GM19328 (cell line): ENCODE results near the gene RGL2.
A peak's percentile ranks its signal among the peaks of the same experiment; 100 is the strongest.

Experiments
- ATAC-seq: cut with Tn5 transposase; IDR thresholded peaks from one replicate; pipeline ENCODE4 v1.9.1; 2021; ENCODE audit warnings: mild to moderate bottlenecking, moderate library complexity; ENCODE audit not compliant: unreplicated experiment

Gene RGL2

GRCh38 chr6:33317419-33317668 is 18.6 kb upstream of the RGL2 start:
- no peak for ATAC-seq

DNA sequence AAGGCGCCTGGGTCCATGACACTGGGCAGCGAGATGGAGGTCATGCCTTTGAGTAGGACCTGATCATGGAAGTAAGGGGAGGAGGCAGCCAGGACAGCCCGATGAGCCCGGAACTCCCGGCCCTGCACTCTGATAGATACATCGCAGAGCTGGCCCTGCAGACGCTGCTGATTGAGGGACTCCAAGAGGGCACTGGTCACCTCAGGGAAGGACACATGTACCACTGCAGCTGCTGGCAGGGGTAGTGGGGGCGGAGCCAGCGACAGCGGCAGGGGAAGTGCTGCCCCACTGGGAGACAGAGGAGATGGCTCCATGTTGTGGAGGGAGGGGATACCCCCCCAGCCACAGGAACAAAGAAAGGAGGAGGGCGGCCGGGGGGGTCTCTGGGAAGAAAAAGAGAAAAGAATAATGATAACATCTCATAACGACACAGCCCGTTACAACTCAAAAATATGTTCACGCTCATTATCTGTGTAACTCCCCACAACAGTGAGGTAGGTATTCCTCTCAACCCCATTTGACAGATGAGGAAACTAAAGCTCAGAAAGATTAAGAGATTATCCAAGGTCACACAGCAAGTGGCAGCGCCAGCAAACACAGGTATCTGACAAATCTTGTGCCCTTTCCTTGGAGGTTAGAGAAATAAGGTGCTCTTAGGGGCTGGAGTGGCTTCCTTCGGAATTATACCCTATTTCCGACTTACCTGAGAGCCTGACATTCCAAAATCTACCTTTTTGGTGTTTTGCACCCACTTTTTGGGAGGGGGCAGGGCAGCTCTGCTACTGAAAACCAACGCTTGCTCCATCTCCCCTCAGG is 18.1 kb upstream of the RGL2 start:
- no peak for ATAC-seq

GRCh38 chr6:33315793-33316602 is 17.3 kb upstream of the RGL2 start:
- no peak for ATAC-seq

DNA sequence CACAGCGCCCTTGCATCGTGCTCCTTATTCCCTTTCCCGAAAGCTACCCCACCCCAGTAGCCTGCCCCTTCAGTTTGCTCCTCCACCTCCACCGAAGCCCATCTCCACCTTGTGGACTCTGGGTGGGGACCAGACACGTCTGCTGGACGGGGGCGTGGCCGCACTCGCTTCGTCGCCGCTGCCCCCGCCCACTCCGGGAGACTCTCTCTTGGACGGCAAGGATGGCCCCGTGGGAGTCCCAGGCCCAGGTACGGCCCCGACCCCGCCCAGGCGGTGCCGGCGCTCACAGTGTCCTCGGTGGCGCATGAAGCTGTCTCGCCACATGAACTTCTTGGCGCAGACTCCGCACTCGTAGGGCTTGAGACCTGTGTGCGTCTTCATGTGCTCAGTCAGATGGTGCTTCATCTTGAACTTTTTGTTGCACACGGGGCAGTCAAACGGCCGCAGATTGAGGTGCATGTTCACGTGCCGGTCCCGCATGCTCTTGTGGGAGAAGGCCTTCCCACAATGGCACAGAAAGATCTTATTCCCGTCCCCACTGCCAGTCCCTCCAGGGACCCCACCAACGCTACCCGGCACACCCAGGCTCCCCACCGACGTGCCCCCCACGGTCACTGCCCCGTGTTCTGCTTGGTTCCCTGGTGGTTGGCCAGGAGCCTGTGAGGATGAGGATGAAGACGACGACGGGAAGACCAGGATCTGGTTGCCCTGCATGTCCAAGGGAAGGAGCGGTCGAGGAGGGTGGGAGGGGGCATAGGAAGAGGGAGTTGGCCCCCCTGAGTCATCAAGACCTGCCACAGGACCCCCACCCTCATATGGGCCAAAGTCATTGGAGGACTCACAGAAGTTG is 16.4 kb upstream of the RGL2 start:
- ATAC-seq, result no peak

DNA sequence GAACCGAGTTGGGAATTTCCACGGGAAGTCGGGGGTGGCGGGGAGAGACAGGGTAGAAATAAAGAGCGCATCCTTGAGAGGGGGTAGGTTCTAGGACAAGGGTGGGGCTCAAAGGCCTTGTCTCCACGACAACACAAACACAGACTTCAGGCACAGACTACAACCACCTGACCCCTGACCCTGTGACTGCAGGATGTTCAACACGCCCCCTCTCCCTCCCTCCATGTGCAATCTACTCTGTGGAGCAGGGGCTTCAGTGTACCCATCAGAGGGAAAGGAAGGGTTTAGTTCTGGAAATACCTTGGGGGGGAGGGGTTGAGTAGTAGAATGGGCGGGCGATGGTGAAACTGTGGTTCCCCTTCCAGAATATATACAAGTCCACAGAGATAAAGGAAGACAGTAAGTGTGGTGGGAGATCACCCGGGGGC is 15.8 kb upstream of the RGL2 start:
- ATAC-seq, result no peak

GRCh38 chr6:33313709-33314514 is 15.2 kb upstream of the RGL2 start, which contains the start of gene TAPBP:
Gene TAPBP (minus strand): TSS chr6:33314078. CDS start chr6:33314041, 37 bp downstream.
- ATAC-seq, result peak; percentile 31

DNA sequence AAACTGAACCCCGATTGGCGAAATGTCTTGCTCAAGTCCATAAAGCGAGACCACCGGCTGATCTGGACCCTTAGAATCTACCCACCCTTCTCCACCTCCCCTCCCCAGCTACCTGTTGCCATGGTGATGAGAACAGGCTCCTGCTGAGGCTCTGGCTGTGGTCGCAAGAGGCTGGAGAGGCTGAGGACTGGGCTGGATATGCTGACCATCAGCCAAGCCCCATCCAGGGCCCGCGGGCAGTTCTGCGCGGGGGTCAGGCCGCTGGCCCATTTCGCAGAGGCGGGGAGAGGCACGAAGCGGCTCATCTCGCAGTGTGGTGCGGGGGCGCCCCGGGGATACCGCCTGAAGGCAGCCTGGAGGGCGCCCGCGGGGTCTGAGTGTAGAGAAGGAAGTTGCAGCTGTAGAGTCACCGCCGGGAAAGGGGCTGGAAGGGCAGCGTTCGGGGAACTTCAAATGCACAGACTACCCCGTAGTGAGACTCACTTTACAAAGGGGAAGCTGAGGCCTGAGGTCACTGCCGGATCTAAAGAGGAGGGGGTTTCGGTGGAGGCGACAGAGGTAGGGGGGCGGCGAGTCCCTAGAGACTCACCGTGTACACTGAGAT is 14.5 kb upstream of the RGL2 start:
- no peak for ATAC-seq

DNA sequence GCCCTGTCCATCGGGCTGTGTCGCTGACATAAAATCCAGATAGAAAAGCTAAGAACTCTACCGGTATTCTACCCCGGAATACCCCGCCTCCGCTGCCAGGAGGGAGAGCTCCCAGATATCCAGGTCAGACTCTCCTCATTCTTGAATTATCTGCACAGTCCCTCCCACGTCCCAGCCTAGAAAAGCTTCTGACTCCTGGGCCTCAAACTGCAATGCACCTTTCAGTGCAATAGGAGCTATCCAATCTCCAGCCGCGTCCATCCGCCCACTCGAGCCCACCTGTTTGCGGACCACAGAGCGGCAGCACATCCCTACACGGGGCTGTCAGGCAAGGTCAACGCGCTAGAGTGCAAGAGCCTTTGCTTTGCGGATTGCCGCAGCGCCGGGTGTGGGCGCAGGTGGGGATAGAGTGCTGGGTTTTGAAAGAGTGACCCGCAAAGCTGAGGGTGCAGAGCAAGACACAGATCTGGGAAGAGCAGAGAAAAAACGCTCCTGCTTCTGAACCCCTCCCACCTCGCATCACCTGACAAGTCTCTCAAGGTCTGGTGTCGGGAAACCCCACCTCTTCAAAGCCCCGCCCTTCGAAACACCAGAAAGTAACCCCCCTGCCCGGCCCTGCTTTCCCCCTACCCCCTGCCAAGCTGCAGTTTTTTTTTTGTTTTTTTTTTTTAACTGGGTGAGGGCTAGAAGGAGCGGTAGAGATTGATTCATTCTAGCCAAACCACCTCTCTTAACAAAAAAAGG is 13.8 kb upstream of the RGL2 start:
- no peak for ATAC-seq

GRCh38 chr6:33306356-33306755 is 7.6 kb upstream of the RGL2 start:
- no peak for ATAC-seq

DNA sequence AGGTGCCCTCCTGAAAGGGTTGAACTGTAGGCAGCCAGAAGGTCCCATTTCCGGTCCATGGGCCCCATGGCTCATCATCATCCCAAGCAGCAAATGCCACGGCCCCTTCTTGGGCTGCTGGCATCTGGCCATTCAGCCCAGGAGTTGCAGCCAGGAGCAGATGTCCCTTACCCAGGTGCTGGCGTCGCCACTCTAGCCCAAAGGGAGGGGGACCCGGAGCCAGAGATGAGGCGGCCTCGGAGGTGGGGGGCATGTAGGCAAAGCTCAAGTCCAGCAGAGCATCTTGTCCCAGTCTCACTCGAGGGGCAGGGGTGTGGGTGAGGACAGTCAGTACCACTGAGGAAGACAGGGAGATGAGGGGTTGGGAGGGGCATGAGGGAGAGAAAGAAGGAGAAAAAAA is 6.3 kb upstream of the RGL2 start:
- no peak for ATAC-seq

- no peak for ATAC-seq
Observed at GRCh38 chr6:33304216-33304615, 5.5 kb upstream of the RGL2 start.

DNA sequence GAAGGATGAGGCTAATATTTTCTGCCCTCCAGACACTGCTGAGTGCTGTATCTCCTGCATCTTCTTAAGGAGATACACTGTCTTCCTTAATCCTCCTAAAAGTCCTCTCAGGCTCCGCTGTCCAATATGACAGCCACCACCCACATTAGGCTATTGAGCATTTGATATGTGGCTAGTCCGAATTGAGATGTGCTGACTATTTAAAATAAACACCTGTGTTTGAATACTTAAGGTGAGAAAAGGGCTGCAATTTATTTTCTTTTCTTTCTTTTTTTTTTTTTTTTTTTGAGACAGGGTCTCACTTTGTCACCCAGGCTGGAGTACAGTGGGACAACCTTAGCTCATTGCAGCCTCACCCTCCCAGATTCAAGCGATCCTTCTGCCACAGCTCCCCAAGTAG is 3.1 kb upstream of the RGL2 start:
- ATAC-seq, result no peak

DNA sequence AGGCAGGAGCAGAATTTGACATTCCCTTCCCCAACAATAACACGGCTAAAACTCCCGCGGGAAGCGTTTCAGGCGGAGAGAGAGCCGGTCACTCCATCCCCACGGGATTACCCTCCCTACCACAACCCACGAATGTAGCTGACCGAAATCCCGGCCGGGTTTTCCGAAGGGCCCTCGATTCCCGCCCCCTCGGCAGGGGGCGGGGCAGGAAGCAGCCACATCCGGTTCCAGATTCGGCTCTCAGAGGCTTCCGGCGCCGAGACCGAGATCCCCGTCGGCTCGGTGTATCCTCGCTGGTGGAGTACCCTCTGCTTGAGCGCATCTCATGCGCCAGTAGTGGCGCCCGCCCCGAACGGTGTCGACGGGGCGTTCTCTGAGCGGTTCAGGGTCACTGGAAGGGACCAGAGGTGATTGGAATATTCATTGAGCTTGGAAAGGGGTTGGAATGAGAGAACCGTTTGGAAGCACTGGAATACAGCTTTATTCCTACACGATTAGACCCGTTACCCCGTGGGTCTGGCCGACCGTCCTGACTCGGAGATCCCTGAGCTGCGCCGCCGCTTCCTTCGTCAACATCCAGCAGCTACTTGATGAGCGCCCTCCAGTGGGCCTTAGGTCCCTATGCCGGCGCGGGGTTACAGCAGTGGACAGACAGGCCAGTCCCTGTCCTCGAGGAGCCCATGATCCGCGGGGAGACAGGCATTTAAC is 649 bp upstream of the RGL2 start:
- peak; percentile 66 for ATAC-seq

GRCh38 chr6:33297956-33298772 is 578 bp downstream of the RGL2 start:
- no peak for ATAC-seq

DNA sequence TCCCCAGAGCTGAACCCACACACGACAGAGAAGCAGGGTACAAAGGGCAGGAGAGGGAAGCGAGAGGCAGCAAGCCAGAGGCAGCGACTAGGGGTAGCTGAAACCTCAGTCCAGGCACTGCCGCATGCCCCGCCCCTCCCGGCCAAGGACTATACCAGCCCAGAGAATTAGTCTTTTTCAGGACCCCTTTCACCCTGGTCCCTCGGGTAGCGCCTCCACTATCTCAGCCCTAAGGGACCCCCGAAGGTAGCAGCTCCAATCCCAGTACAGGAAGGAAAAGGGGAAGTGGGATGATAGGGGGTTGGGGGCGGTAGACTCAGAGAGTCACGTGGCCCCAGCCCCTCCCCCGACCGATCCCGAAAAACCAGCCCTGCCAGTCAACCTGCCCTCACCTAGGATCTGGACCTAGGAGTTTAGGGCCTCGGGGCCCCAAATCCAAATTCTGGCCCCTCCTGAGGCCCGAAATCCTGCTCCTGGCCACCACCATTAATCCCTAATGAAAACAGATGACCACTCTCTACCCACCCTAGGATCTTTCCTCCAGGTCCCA is 1.3 kb downstream of the RGL2 start:
- ATAC-seq, result no peak

- ATAC-seq, result no peak
Observed at GRCh38 chr6:33296797-33297405, 1.8 kb downstream of the RGL2 start.

DNA sequence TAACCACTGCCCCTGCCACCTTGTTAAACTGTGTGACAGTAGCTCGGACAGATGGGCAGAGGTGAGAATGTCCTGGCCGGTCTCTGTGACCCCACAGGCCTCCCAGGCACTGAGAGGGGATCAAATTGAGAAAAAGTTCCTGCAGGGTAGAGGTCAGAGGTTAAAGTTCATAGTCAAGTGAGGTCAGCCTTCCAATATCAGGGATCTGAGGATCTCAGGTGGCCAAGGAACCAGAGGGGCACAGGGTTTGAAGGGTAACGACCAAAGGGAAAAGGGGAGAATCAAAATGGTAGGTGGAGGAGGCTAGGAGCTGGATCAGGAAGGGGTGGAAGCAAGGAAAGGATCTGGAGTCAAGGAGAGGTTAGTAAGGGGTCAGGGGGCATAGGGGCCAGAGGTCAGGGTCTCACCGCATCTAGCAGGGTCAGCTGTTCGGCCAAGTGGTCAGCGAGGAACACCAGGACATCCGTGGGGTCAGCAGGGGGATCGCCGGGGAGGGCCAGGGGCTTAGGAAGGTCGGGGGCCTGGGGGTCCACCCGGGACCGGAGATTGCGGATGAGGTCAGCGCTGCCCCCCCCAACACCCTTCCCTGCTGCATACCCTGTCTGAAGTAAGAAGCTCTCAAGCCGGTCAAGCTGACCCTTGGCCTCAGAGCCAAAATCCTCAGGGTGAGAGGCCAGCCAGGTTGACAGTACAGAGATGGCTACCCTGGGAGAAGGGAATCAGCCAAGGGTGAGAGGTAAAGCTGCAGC is 2.9 kb downstream of the RGL2 start:
- ATAC-seq, result no peak
